A204.1 (cell line): ENCODE measurements around the gene GNG4.

ENCODE experiments used
- FAIRE-seq: peaks from 2 replicates; lab custom pipeline; 2012; peaks lifted over from hg19 to GRCh38; lab: Jason Lieb, UNC

GNG4 gene

DNA sequence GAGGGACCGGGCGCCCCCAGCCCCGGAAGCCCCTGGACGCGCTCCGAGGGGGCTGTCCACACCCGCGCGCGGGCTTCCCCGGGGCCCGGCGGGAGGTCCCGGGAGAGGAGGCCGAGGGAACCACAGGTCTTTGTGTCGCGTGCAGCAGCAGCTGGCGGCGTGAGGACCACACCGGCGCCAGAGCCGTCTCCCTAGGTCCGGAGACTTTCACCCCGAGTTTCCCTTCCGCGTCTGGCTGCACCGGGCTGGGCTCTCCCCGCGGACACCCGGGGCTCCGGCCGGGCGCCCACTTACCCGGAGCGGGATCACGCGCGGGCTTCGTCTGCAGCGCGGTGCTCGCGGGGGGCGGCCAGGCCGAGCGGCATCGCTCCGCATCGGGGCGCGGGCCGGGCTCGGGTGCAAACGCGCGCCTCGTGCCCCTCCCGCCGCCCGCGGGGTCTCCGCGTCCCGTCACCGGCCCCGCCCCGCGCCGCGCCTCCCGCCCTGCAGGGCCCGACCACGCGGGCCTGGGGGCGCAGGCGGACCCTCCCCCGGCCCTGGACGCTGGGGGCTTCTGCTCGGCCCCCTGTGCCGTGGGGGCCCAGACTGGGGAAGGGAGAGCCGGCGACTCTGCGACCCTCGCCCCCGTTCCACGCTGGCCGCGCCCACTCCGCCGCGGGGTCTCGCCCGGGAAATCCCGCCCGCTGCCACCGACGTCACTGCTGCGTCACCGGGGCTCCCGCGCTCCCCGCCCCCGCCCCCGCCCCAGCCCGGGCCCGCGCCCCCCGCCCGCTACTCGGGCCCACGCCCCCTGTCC is at the start of gene GNG4:
Gene GNG4, minus strand, starts transcription at position 417 of the 796 bp plus-strand sequence. CDS start 65,946 bp downstream, outside the sequence.
- FAIRE-seq, result no peak

DNA sequence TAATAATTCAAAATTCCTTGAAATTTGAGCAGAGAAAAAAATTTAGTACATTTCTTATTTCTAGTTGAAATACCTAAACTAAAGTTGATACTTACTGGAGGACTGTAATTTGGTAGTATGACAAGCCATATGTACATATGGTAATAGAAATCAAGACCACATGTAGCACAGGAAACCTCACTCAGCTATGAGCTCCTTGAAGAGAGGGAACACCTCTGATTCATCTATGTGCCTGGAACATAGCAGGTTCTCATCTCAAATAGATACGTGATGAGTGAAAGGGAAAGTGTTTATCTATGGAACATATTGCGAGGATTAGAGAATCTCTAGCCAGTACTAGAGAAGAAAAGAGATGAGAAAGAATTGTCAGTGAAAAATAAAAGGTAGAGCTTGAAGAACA is 47.9 kb upstream of the GNG4 start:
- FAIRE-seq, result no peak

DNA sequence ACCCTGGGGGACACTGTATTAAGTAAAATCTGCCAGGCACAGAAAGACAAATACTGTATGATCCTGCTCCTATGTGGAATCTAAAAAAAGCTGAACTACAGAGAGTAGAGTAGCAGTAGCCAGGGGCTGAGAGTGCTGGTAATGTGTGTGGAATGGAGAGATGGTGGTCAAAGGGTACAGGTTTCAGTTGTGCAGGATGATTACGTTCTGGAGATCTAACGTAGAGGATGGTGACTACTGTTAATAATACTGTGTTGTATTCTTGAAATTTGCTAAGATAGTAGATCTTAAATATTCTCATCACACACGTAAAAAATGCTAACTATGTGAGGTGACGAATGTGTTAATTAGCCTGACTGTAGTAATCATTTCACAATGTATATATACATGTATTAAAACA is 39.8 kb upstream of the GNG4 start:
- FAIRE-seq, result no peak

GRCh38 chr1:235688096-235688495 is 38.5 kb upstream of the GNG4 start:
- FAIRE-seq, result no peak

DNA sequence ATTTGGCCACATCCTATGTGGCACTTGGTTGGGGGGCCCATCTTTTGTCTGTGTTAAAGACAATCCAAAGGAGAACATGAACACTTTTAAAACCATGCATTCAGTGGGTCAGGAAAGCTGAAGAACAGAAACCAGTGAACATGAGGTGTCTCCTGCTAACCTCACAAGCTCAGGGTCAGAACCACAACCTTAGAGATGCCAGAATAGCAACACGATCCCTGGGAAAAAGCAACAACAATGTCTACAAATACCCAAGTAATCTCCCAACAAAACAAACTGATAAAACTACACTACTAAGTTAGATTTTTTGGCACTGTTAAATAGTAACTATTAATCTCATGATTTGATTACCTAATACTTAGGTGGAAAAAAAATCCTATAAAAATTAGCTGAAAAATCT is 34.1 kb upstream of the GNG4 start:
- FAIRE-seq, result no peak

- FAIRE-seq, result no peak
Observed at GRCh38 chr1:235682216-235682615, 32.6 kb upstream of the GNG4 start.

- no peak for FAIRE-seq
Observed at GRCh38 chr1:235679644-235680043, 30.1 kb upstream of the GNG4 start.

DNA sequence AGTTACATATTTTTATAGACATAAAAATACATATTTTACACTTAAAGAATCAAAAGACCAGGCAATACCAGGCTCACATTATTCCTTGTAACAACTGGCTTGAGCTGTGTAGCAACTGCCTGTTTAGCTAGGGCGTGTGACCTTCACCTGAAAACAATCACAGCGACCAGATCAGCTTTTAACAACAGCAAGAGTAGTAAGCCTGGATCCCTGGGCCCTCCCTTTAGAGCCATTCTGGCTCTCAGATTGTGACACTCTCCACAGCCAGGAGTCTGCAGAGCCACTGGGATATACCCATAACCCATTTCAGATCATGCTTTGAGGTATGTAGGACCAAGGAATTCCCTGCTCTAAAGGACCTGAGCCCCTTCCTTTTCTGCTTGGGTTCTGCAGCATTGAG is 29.4 kb upstream of the GNG4 start:
- FAIRE-seq, result no peak

DNA sequence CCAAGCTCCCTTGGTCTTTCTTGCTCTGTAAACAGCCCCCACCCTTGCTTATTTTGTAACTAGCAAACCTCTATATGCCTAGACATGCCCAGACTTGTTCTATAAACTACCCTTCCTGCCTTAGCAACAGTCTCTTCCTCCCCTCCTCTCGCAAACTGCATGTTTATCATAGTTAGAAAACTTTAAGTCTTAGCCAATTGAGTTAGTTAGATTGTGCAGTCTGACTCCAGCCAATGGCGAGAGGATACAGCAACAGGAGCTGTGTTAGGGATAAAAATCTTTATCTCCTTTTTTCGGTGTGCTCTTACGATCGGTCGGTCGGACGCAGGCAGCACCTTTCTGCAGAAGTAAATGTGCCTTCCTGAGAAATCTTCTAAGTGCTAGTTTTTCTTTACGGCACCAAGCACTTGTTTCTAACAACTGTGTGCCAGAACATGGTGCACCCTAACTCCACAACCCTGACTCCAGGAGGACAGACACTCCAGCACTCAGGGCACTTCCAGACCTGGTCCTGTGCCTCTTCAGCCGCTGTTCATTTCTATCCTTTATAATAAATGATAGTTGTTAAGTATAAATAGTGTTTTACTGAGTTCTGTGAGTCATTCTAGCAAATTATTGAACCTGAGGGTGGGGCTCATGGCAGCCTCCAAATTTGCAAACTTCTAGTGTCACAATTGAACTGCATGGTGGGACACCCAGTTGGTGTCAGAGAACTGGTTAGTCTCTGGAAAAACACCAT is 25.7 kb upstream of the GNG4 start:
- FAIRE-seq, result no peak

- FAIRE-seq, result no peak
Observed at GRCh38 chr1:235673981-235674380, 24.4 kb upstream of the GNG4 start.

DNA sequence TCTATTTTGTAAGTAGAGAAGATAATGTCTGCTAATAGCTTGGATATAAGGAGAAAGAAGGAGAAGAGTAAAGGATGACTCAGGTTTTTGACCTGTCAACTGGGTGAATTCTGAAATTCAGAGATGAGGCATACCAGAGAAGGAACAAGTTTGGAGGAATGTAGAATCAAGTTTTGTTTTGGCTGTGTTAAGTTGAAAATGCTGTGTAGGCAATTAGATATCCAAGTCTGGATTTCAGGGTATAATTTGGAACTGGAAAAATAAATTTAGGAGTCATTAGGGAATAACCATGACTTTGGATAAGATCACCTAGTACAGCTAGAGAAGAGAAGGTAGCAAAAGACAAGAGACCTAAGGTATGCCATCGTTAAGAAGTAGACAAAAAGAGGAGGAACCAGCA is 22.4 kb upstream of the GNG4 start:
- FAIRE-seq, result no peak

DNA sequence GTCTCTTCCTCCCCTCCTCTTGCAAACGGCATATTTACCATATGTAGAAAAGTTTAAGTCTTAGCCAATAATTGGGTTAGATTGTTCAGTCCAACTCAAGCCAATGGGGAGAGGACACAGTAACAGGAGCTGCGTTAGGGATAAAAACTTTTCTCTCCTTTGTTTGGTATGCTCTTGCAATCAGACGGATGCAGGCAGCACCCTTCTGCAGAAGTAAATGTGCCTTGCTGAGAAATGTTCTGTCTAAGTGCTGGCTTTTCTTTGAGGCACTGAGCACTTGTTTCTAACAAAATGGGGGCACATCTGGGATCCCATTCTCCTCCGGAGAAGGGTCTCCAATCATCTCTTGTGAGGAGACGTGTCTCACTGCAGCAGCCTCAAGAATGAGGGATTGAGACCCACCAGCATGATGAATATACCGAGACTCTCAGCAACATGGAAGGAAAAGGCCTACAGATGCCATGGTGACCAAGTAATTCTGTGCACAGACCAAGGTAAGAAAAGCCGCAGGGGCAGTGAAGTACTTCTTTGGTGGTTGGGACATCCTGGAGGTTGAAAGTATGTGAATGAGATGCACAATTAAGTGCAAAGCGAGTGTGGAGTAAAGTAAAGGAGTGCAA is 20.7 kb upstream of the GNG4 start:
- FAIRE-seq, result no peak

DNA sequence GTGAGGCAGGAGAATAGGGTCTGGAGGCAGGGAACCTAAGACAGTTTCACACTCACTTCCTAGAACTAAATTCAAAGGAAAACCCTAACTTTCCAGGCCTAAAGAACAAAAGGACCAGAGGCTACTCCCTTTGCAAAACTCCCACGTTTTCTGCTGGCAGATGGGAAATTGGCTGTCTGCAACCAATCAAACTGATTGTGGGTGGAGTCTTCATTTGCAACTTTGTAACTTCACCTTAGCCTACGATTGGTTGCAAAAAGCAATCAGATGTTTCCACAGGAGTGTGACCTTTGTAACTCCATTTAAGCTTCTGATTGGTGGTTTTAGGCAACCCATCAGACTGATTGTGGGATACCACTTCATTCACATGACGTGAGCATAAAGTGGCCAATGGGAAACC is 19.7 kb upstream of the GNG4 start:
- no peak for FAIRE-seq

DNA sequence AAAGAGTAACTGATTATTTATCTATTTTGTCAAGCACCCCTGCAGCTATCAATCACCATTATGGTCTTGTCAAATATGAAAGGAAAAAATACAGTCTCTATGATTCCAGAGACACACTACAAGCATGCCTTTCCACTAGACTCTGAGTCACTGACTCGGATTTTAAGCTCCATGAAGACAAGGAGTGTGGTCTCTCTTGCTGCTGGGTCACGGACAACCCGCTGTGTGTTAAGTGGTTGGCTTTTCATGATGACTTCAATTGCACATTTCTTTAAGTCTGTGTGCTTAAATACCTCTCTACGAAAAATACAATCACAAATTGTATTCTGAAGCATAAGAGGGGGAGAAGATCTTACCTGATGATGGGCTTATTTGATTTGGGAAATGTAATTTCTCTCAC is 14.0 kb upstream of the GNG4 start:
- no peak for FAIRE-seq

DNA sequence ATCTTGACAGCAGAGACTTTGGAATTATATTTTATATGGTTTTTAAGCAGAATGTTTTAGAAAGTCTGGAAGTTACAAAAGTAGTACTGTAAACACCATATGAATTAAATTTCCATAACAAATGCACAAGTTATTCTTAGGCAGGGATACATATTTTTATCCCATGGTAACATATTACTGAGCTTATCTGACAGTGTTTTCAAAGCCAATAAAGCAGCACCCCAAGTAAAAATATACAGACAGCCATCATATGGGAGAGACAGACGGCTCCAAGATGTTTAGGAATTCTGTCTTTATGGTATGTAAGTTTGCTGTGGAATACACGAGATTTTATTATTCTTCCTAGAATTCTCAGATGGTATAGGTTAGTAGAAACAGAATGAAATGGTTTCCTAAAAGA is 12.0 kb upstream of the GNG4 start:
- FAIRE-seq, result no peak

GRCh38 chr1:235659186-235659771 is 9.7 kb upstream of the GNG4 start:
- FAIRE-seq, result no peak

DNA sequence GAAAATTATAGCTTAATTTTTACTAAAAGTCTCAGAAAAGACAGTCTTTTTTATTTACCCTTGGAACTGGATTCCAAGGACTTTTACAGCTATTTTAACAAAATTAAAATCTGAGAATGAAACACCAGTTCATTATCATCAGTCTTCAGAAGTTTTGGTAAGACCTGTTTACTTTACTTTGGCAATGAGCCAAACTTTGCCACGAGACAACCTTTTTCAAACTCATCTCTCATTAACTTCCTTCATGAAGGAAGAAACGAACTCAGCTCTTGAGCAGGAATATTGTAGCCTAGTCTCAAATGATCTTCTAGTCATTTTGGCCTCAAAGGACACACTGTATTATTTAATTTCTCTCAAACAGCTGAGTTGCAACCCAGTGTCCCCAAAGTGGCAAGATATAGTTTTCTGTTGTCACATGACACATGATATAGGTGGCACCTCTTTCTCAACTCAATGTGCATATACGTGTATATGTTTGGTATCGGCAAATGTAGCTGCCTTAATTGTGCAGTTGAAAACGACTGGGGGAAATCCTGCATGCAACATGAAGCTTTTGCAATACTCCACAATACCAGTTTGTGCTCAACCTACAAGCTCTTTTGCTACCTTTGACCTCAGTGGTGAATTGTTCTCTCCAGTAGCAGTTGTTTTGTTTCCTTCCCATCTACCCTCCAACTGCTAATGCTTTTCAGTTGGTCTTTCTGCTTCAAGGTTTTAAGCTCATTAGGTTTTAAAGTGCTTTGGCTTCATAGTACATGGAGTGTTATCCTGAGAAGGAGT is 8.4 kb upstream of the GNG4 start:
- FAIRE-seq, result no peak

GRCh38 chr1:235657269-235657668 is 7.7 kb upstream of the GNG4 start:
- no peak for FAIRE-seq

GRCh38 chr1:235652364-235652763 is 2.8 kb upstream of the GNG4 start:
- FAIRE-seq, result no peak

GRCh38 chr1:235651170-235651806 is 1.7 kb upstream of the GNG4 start:
- no peak for FAIRE-seq

GRCh38 chr1:235650341-235651169 is 971 bp upstream of the GNG4 start:
- no peak for FAIRE-seq
